Common myeloid progenitor, CD34-positive (primary cell): ENCODE measurements around the gene PRKAG2.

Experiments
- CTCF ChIA-PET: fragments of 350-600 bp; sonication (Branson Sonifier 250); formaldehyde crosslinking; loops from one replicate; lab custom pipeline; 2021; ENCODE audit warnings: antibody characterized with exemption; lab: Charles Lee
- POLR2A ChIA-PET: fragments of 350-600 bp; sonication (Branson Sonifier 250); formaldehyde crosslinking; loops from one replicate; lab custom pipeline; 2021; ENCODE audit warnings: antibody characterized with exemption; lab: Charles Lee
- DNase-seq, 3 donors: peaks; one replicate each; pipeline versions ENCODE4 v3.0.0 to v3.0.0-alpha.2; 2013
- H3K27ac ChIP-seq, 2 experiments: 1 replicate in 1 of 2; 2 replicates in 1 of 2; pipeline ENCODE4 v1.7.0; 2013; ENCODE audit warnings: inconsistent platforms in 2 of 2, low read length in 2 of 2, mild to moderate bottlenecking in 2 of 2, low read depth in 1 of 2, moderate library complexity in 1 of 2; ENCODE audit not compliant: severe bottlenecking in 2 of 2, insufficient read depth in 1 of 2, poor library complexity in 1 of 2
- H3K27me3 ChIP-seq, 5 experiments: replicated peaks in 2 of 5; 1 replicate in 3 of 5; 2 replicates in 2 of 5; pipeline versions ENCODE4 v1.6.1 to v1.7.0; 2013; ENCODE audit warnings: low read length in 4 of 5, mild to moderate bottlenecking in 2 of 5, moderate library complexity in 2 of 5, inconsistent platforms in 1 of 5; ENCODE audit not compliant: insufficient read depth in 5 of 5, control insufficient read depth in 4 of 5
- H3K36me3 ChIP-seq, 4 experiments: 1 replicate in 2 of 4; 2 replicates in 2 of 4; pipeline versions ENCODE4 v1.6.1 to v1.7.0; 2013; ENCODE audit warnings: low read length in 3 of 4, control low read depth in 1 of 4, mild to moderate bottlenecking in 1 of 4; ENCODE audit not compliant: control insufficient read depth in 4 of 4, insufficient read depth in 4 of 4
- H3K4me1 ChIP-seq, 4 experiments: 1 replicate in 3 of 4; 2 replicates in 1 of 4; pipeline versions ENCODE4 v1.6.1 to v1.7.1; 2013; ENCODE audit warnings: low read length in 3 of 4, mild to moderate bottlenecking in 3 of 4, control low read depth in 1 of 4, inconsistent platforms in 1 of 4, moderate library complexity in 1 of 4; ENCODE audit not compliant: control insufficient read depth in 4 of 4, insufficient read depth in 4 of 4; ENCODE audit errors: control extremely low read depth in 1 of 4
- H3K4me3 ChIP-seq, 7 experiments: 1 replicate in 4 of 7; 2 replicates in 3 of 7; pipeline versions ENCODE4 v1.5.1 to v1.7.0; 2013; ENCODE audit warnings: mild to moderate bottlenecking in 7 of 7, low read length in 6 of 7, moderate library complexity in 6 of 7, inconsistent platforms in 2 of 7, low read depth in 2 of 7, control low read depth in 1 of 7; ENCODE audit not compliant: insufficient read depth in 4 of 7, control insufficient read depth in 1 of 7; ENCODE audit errors: extremely low read depth in 1 of 7
- H3K9me3 ChIP-seq, 5 experiments: 1 replicate in 4 of 5; 2 replicates in 1 of 5; pipeline versions ENCODE4 v1.6.1 to v1.7.1; 2013; ENCODE audit warnings: low read length in 4 of 5, mild to moderate bottlenecking in 2 of 5, inconsistent platforms in 1 of 5, low read depth in 1 of 5, moderate library complexity in 1 of 5; ENCODE audit not compliant: control insufficient read depth in 4 of 5, insufficient read depth in 2 of 5; ENCODE audit errors: control extremely low read depth in 1 of 5
- WGBS: methylation state at CpG from one replicate; pipeline ENCODE4 v1.1.5; 2013; ENCODE audit not compliant: insufficient coverage; 5-methylcytosine and 5-hydroxymethylcytosine counted together

Gene PRKAG2

GRCh38 chr7:151869455-151869854 lies 7.5 kb downstream of the PRKAG2 start:
- no peaks in the 10 kb centered on the region for H3K9me3 ChIP-seq
- H3K27me3 ChIP-seq: no peaks in the 10 kb centered on the region
- DNase-seq: no peak
- ChIA-PET POLR2A (no interaction called here), CTCF (interaction anchor here (0.9 to 2.6 kb wide), 6 partner anchors 10 to 110 kb away, joined by 3 to 8 read pairs (median 4); no protein-coding TSS in a partner anchor)
- WGBS: 95% methylated on average over 13 of the region's 13 CpGs
- no peak overlapping the region for H3K4me3 ChIP-seq
- H3K36me3 ChIP-seq: no peaks in the 10 kb centered on the region
- H3K27ac ChIP-seq: no peak overlapping the region
- H3K4me1 ChIP-seq: peaks cover 0 to 15% (median 8%) of the 10 kb centered on the region in 4 experiments

DNA sequence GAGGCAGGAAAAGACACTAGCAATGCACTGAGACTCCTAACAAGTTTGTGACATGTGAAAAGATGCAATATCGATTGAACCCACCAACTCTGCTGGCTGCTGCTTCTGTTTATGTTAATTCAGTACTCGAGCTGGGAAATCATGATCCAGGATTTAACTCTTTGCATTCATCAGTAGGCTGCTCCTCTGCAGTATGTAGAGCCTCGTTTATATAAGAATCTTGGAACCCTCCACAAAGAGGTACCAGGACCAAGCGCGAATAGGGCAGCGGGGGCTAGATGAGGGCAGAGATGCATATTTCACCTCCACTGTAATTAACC lies 7.8 kb downstream of the PRKAG2 start:
- ChIA-PET CTCF (interaction anchor here (0.9 to 2.6 kb wide), 2 partner anchors 10 to 109 kb away, joined by 3 to 8 read pairs; no protein-coding TSS in a partner anchor), POLR2A (no interaction called here)
- WGBS: 60% methylated on average over 3 of the region's 6 CpGs
- Histone ChIP-seq H3K36me3 (no peaks in the 10 kb centered on the region), H3K9me3 (no peaks in the 10 kb centered on the region), H3K27me3 (no peaks in the 10 kb centered on the region), H3K4me1 (peaks cover 0 to 15% (median 10%) of the 10 kb centered on the region in 4 experiments), H3K4me3 (no peak overlapping the region), H3K27ac (no peak overlapping the region)
- DNase-seq: no peak

DNA sequence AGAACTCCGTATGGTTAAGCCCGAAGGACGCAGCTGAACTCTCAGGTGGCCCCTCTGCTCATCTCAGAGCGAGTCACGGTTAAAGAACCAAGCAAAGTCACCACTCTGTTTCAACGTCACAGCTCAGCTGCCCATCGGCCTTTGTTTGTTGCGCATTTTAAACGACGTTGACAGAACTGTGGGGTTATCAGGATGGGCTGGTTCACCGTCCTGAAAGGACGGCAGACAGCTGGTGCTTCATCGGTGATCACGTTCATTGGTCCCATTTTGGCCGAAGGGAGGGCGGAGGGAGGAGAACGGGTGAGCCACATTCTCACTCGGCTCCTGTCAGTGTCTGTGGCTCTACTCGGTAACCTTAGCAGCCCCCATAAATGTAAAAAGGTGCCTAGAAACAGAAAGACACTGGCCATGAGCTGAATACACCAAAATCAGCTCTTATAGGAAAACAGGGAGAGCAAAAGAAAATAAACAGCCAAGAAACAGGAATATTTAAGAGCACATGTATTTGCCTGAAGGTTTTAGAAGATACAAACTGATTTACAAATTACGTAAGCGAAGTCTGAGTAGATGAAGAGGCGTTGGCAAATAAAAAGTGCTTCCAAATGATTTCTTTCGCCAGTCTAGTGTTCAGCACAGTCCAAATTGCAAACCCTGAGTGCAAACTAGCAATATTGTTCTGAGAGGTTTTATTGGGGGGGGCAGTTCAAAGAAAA lies 8.4 kb downstream of the PRKAG2 start:
- Histone ChIP-seq H3K4me3 (no peak overlapping the region), H3K4me1 (peaks cover 0 to 15% (median 11%) of the 10 kb centered on the region in 4 experiments), H3K9me3 (no peaks in the 10 kb centered on the region), H3K36me3 (no peaks in the 10 kb centered on the region), H3K27ac (no peak overlapping the region), H3K27me3 (no peaks in the 10 kb centered on the region)
- WGBS: 95% methylated on average over 20 of the region's 23 CpGs
- ChIA-PET POLR2A (interaction anchor here (0.6 kb wide), 1 partner anchor 343 kb away, joined by 3 read pairs; no protein-coding TSS in a partner anchor), CTCF (interaction anchor here (0.9 to 1.4 kb wide), 4 partner anchors 9 to 109 kb away, joined by 3 to 7 read pairs (median 4); no protein-coding TSS in a partner anchor)
- DNase-seq: no peak

GRCh38 chr7:151867912-151868311 lies 9.0 kb downstream of the PRKAG2 start:
- ChIA-PET POLR2A (interaction anchor here (0.6 kb wide), 1 partner anchor 343 kb away, joined by 3 read pairs; no protein-coding TSS in a partner anchor), CTCF (interaction anchor here (1.0 to 1.4 kb wide), 3 partner anchors 9 to 30 kb away, joined by 3 to 7 read pairs (median 4); no protein-coding TSS in a partner anchor)
- no peak for DNase-seq
- Histone ChIP-seq H3K36me3 (no peaks in the 10 kb centered on the region), H3K27ac (no peak overlapping the region), H3K9me3 (no peaks in the 10 kb centered on the region), H3K27me3 (no peaks in the 10 kb centered on the region), H3K4me3 (no peak overlapping the region), H3K4me1 (peaks cover 0 to 15% (median 11%) of the 10 kb centered on the region in 4 experiments)
- WGBS: 51% methylated on average over 3 of the region's 6 CpGs

GRCh38 chr7:151866761-151867655 lies 9.9 kb downstream of the PRKAG2 start:
- Histone ChIP-seq H3K27me3 (no peaks in the 10 kb centered on the region), H3K4me1 (peaks cover 0 to 15% (median 11%) of the 10 kb centered on the region in 4 experiments), H3K4me3 (no peak overlapping the region), H3K9me3 (no peaks in the 10 kb centered on the region), H3K27ac (no peak overlapping the region), H3K36me3 (no peaks in the 10 kb centered on the region)
- WGBS: 96% methylated on average over 17 of the region's 18 CpGs
- ChIA-PET POLR2A (no interaction called here), CTCF (interaction anchor here (0.7 to 1.4 kb wide), 3 partner anchors 8 to 14 kb away, joined by 3 to 7 read pairs (median 3); no protein-coding TSS in a partner anchor)
- no peak for DNase-seq

DNA sequence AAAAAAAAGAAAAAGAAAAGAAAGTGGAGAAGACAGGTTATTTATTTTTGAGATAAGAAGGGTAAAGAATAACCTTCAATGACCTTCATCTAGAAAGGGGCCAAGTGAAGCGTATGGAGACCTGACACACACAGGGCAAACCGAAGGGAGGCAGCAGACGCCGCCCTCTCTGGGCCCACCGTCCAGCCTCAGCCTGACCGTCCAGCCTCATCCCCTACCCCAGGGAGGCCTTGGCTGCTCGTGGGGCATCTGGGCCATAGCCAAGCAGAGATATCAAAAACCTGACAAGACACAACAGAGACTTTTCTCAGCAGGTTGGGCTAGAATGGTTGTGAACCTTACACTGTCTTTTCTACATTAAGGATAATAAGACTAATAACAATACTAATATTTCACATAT lies 10.9 kb downstream of the PRKAG2 start:
- Histone ChIP-seq H3K4me3 (no peak overlapping the region), H3K36me3 (no peaks in the 10 kb centered on the region), H3K4me1 (peaks cover 0 to 15% (median 10%) of the 10 kb centered on the region in 4 experiments), H3K27me3 (no peaks in the 10 kb centered on the region), H3K27ac (no peak overlapping the region), H3K9me3 (no peaks in the 10 kb centered on the region)
- POLR2A ChIA-PET: no interaction called here
- no peak for DNase-seq
- 100% methylated on average over 6 of the region's 7 CpGs for WGBS
- CTCF ChIA-PET: no interaction called here
